ENCODE results near the gene GREB1. TPM values are rescaled to one million over a fixed set of nuclear protein-coding genes. Genes with fewer than 3 reads are reported as not detected.

The GREB1 gene
- total RNA-seq, 1 experiment from 2014 or later, result 1.3 TPM

DNA sequence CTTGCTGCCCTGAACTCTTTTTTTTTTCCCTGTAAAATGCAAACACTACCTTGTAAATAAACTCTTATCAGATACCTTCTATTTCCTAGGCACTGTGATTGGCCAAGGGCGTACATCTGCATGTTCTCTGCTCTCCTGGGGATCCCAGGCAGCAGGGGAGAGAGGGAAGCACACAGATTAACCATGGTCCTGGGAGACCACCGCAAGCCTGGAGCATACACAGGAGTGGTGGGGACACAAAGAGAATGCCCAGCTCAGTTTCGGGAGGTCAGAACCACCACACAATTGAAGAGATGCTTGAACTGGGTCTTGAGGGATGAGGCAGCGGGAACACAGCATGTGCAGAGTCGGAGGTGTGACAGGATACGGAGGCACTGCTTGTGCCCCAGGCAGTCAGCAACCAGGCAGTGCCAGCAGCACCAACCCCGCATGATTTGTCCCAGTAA, 2.1 kb downstream of the GREB1 start:
- H3K9me3 ChIP-seq (ENCODE audit: low read depth, low read length, poor library complexity, severe bottlenecking), result no peaks in the 10 kb centered on the region
- intact Hi-C loops (cut with micrococcal nuclease; ENCODE audit: unreplicated experiment), result no loop called here
- DNase-seq (ENCODE audit: low spot score), result no peak
- BruUV-seq (replicated peaks), result no TSS peak
- H3K4me1 ChIP-seq (ENCODE audit: insufficient read depth, low read length, poor library complexity, severe bottlenecking), result no peaks in the 10 kb centered on the region
- no peaks in the 10 kb centered on the region for H3K27me3 ChIP-seq (replicated peaks; ENCODE audit: insufficient read depth, low read depth, low read length, poor library complexity)
- H3K36me3 ChIP-seq (ENCODE audit: insufficient read depth, low read length, poor library complexity, severe bottlenecking), result no peaks in the 10 kb centered on the region
- ChIA-PET POLR2A (ENCODE audit: low non-redundant PET) (no interaction called here), CTCF (no interaction called here)
- H3K27ac ChIP-seq (ENCODE audit: low read depth, low read length, poor library complexity, severe bottlenecking), result no peak overlapping the region
- H3K4me3 ChIP-seq (ENCODE audit: low read depth, low read length, poor library complexity, severe bottlenecking), result no peak overlapping the region
- TF ChIP-seq CTCF (conservative IDR thresholded peaks at IDR 0.05; ENCODE audit: low read depth, low read length) (no peak), EZH2 (IDR thresholded peaks at IDR 0.05; ENCODE audit: borderline replicate concordance, low read depth, low read length, poor library complexity, severe bottlenecking) (no peak)

DNA sequence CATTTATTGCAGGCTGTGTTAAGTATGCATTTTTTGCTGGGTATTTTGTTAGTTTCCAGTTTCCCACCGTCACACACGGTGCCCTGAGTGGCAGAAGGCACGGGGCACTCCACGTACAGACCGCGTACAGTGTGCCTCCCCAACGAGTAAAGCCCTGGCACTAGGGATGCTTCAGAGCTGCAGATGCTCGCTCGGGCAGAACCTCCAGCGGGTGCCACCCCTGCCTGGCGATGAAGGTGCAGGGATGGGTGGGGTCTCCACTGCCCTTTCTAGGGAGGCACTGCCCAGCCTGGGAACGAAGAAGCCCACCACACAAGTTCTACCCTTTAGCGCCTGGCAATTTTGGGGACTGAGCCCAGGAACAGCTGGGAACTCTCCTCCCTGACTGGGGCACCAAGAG, 4.1 kb downstream of the GREB1 start:
- no peaks in the 10 kb centered on the region for H3K27me3 ChIP-seq (replicated peaks; ENCODE audit: insufficient read depth, low read depth, low read length, poor library complexity)
- no peaks in the 10 kb centered on the region for H3K4me1 ChIP-seq (ENCODE audit: insufficient read depth, low read length, poor library complexity, severe bottlenecking)
- CTCF ChIA-PET, result interaction anchor here (0.7 kb wide), 1 partner anchor 45 kb away, joined by 3 read pairs; no protein-coding TSS in a partner anchor
- no peak overlapping the region for H3K27ac ChIP-seq (ENCODE audit: low read depth, low read length, poor library complexity, severe bottlenecking)
- TF ChIP-seq EZH2 (IDR thresholded peaks at IDR 0.05; ENCODE audit: borderline replicate concordance, low read depth, low read length, poor library complexity, severe bottlenecking), result no peak
- no peak for TF ChIP-seq CTCF (conservative IDR thresholded peaks at IDR 0.05; ENCODE audit: low read depth, low read length)
- no TSS peak for BruUV-seq (replicated peaks)
- no peaks in the 10 kb centered on the region for H3K36me3 ChIP-seq (ENCODE audit: insufficient read depth, low read length, poor library complexity, severe bottlenecking)
- no peaks in the 10 kb centered on the region for H3K9me3 ChIP-seq (ENCODE audit: low read depth, low read length, poor library complexity, severe bottlenecking)
- POLR2A ChIA-PET (ENCODE audit: low non-redundant PET), result interaction anchor here (0.5 kb wide), 1 partner anchor 188 kb away, joined by 3 read pairs; no protein-coding TSS in a partner anchor
- no peak overlapping the region for H3K4me3 ChIP-seq (ENCODE audit: low read depth, low read length, poor library complexity, severe bottlenecking)
- DNase-seq (ENCODE audit: low spot score), result no peak
- intact Hi-C loops (cut with micrococcal nuclease; ENCODE audit: unreplicated experiment), result no loop called here

- no peak for DNase-seq (ENCODE audit: low spot score)
- H3K4me1 ChIP-seq (ENCODE audit: insufficient read depth, low read length, poor library complexity, severe bottlenecking), result no peaks in the 10 kb centered on the region
- CTCF ChIA-PET, result no interaction called here
- no peaks in the 10 kb centered on the region for H3K36me3 ChIP-seq (ENCODE audit: insufficient read depth, low read length, poor library complexity, severe bottlenecking)
- POLR2A ChIA-PET (ENCODE audit: low non-redundant PET), result no interaction called here
- no TSS peak for BruUV-seq (replicated peaks)
- no peaks in the 10 kb centered on the region for H3K27me3 ChIP-seq (replicated peaks; ENCODE audit: insufficient read depth, low read depth, low read length, poor library complexity)
- intact Hi-C loops (cut with micrococcal nuclease; ENCODE audit: unreplicated experiment), result no loop called here
- no peak overlapping the region for H3K27ac ChIP-seq (ENCODE audit: low read depth, low read length, poor library complexity, severe bottlenecking)
- no peak overlapping the region for H3K4me3 ChIP-seq (ENCODE audit: low read depth, low read length, poor library complexity, severe bottlenecking)
- no peaks in the 10 kb centered on the region for H3K9me3 ChIP-seq (ENCODE audit: low read depth, low read length, poor library complexity, severe bottlenecking)
- TF ChIP-seq CTCF (conservative IDR thresholded peaks at IDR 0.05; ENCODE audit: low read depth, low read length), result no peak
- no peak for TF ChIP-seq EZH2 (IDR thresholded peaks at IDR 0.05; ENCODE audit: borderline replicate concordance, low read depth, low read length, poor library complexity, severe bottlenecking)
Measured at GRCh38 chr2:11539317-11540147, 5.7 kb downstream of the GREB1 start.
